GM19395 (cell line): ENCODE results near the gene ZSCAN18.

Experiments
- ATAC-seq: cut with Tn5 transposase; IDR thresholded peaks from one replicate; pipeline ENCODE4 v1.9.1; 2021; ENCODE audit warnings: mild to moderate bottlenecking, moderate library complexity; ENCODE audit not compliant: unreplicated experiment

The ZSCAN18 gene

DNA sequence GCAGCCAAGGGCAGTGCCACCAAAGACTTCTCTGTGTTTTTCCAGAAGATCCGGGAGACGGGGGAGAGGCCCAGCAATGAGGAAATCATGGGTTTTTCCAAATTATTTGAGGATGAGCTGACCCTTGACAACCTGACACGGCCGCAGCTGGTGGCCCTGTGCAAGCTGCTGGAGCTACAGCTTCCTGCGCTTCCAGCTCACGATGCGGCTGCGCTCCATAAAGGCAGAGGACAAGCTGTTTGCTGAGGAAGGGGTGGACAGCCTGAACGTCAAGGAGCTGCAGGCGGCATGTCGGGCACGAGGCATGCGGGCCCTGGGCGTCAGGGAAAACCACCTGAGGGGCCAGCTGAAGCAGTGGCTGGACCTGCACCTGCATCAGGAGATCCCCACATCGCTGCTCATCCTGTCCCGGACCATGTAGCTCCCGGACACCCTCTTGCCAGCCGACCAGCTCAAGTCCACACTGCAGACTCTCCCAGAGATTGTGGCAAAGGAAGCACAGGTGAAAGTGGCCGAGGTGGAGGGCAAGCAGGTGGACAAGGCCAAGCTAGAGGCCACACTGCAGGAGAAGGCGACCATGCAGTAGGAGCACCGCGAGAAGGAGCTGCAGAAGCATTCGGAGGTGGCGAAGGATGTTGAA lies 52.5 kb downstream of the ZSCAN18 start:
- ATAC-seq, result no peak

DNA sequence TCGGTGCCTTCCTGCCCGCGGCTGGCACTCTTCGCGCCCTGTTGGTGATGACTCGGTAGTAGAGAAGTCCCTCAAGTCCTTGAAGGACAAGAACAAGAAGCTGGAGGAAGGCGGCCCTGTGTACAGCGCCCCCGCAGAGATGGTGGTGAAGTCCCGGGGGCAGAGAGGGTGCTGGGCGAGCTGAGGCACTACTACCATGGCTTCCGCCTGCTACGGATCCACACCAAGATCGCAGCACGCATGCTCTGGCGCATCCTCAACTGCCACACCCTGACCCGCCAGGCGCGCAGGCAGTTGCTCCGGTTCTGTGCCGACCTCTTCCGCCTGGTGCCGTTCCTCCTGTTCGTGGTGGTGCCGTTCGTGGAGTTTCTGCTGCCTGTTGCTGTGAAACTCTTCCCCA lies 53.1 kb downstream of the ZSCAN18 start:
- no peak for ATAC-seq

GRCh38 chr19:58044391-58044790 lies 53.6 kb downstream of the ZSCAN18 start:
- ATAC-seq, result no peak

DNA sequence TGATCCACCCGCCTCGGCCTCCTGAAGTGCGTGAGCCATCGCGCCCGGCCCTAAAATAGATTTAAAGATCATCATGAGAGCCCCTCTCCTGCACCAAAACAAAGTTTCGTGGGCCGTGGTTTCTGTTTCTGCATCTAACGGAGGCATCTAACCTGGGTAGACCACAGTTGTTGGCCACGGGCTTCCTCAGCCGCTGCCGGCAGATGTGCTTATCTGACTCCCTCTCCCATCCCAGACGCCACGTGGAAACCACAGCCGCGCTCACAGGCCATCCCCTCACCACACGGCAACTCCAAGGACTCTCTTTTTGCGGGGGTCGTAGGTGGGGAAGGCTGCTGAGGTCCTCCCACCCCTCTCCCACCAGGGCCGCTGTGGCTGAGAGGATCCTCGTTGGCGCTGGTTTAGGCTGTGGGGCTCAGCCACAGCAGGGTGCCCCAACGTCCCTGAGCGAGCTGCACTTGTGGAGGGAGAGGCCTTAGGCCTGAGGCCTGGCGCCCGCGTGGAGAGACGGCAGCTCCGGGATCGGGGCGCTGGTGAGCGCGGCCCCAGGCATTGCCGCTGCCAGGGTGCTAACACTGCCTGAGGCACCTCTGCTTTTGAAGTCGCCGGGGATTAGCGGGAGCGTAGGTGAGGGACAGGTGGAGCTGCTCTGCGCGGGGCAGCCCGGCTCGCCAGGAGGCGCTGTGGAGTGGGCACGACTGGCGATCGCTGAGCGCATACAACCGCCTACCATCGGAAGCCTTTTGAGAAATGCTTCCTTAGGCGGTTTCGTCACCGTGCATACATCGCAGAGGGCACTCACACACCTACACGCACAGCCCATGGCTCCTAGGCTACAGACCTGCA lies 55.3 kb downstream of the ZSCAN18 start:
- no peak for ATAC-seq

DNA sequence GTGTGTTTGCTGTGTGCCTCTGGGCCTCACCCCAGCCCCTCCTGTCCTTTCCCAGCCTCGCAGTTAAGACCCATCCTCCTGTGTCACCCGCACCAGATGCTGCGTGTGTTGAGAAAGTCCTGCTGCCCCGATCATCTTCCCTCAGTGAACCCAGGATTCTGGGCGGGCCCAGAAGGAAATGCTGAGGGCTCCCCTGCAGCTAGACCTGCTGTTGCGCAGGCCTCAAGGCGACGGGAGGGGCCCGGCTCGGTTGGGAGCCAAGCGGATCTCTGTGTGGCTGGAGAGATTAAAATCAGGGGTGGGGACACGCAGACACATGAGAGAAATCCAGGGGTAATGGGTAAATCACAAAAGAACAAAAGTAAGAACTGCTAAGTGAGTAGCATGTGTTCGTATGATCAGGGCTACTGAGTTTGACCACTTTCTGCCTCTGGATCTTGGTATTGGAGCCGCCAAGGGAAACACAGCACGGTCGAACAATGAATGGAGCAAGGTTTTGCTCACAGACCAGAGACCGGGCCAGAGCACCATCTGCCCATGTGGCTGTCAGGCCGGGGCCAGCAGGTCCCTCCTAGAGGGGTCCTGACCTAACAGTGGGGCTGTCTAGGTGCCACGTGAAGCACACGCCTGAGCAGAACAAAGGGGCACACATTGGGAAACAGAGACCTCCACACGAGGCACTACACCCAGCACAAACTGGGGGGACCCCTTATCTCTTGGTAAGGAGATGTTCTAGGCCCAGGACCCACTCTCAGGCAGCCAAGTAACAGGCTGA lies 57.1 kb downstream of the ZSCAN18 start:
- no peak for ATAC-seq

DNA sequence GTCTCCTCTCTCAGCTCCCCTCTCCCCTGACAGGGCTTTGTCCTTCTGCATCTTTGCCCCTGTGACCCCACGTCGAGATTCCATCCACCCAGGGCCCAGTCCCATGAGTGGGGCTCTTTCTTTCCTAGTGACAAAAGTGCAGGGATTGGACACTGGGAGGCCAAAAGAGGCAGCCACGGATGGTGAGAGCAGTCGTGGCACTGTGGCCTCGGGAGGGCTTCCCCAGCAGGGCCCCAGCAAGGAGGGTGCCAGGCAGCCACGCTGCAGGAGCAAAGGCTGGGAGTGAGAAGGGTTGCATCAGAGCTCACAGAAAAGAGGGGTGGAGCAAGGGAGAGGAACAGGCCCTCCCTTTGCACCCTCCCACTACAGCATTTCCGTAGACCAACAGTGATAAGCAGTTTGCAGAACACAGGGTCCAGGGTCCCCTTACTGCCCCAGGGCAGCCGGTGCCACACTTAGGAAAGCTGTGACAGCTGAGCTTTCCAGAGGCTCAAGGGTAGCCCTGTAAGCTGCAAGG lies 59.3 kb downstream of the ZSCAN18 start:
- ATAC-seq, result no peak

DNA sequence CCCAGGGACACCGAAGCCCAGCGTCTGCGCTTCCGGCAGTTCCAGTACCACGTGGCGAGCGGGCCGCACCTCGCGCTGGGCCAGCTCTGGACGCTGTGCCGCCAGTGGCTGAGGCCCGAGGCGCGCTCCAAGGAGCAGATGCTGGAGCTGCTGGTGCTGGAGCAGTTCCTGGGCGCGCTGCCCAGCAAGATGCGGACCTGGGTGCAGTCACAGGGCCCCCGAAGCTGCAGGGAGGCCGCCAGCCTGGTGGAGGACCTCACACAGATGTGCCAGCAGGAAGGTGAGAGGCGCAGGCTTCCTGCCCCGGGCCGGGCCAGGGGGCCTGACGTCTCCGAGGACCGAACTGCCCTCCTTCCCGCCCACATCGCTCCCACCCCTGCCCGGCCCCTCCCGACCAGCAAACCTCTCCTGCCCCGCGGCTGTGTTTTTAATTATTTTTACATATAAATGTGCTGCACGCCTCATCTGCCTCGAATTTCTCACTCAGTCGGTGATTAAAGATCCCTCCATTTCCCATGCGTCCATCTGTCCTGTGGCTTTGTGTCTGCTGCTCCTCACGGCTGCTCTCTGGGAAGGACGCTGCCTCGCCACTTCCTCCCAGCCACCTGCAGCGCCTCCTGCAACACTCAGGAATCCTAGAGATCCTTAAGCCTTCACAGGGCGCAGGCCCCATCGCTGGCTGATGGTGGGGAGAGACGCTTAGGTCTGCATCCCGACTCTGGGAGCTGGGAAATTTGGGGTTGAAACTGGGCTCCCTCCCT lies 59.9 kb downstream of the ZSCAN18 start:
- no peak for ATAC-seq

GRCh38 chr19:58035863-58036262 lies 62.2 kb downstream of the ZSCAN18 start:
- no peak for ATAC-seq

- ATAC-seq, result no peak
These were observed 63.6 kb downstream of the ZSCAN18 start for GRCh38 chr19:58034477-58034793.
